22Rv1 (cell line): ENCODE data around the gene DCAF7.
A peak's percentile ranks its signal among the peaks of the same experiment; 100 is the strongest.

Experiments
- H3K27ac ChIP-seq: fragments of 450-650 bp; 2 replicates; pipeline ENCODE4 v1.5.1; 2017
- ZFX ChIP-seq: fragments of 450-650 bp; IDR thresholded peaks from 2 replicates; pipeline ENCODE4 v1.6.1; 2017; ENCODE audit warnings: antibody characterized with exemption, borderline replicate concordance
- TF ChIP-seq, protein P1 (sequence below): fragments of 450-650 bp; IDR thresholded peaks from 2 replicates; pipeline ENCODE4 v1.5.1; 2017; ENCODE audit warnings: mild to moderate bottlenecking

Gene DCAF7

DNA sequence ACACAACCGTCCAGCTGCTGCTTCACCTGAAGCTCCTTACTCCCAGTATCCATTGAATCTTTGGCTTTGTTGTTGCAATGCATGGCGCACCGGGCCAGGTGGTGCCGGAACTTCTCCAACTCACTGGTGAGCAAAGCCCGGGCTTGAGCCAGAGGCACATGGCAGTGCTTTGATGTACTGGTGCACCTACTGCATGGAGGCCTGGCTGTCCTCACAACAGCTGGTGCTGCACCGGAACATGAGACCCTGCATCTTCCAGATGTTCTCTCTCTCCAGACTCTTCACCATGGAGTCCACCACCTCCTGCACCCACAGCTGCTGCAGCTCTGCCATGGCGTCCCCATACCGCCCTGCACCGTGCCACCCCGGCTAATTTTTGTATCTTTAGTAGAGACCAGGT is 60.6 kb downstream of the DCAF7 start:
- TF ChIP-seq, protein P1, sequence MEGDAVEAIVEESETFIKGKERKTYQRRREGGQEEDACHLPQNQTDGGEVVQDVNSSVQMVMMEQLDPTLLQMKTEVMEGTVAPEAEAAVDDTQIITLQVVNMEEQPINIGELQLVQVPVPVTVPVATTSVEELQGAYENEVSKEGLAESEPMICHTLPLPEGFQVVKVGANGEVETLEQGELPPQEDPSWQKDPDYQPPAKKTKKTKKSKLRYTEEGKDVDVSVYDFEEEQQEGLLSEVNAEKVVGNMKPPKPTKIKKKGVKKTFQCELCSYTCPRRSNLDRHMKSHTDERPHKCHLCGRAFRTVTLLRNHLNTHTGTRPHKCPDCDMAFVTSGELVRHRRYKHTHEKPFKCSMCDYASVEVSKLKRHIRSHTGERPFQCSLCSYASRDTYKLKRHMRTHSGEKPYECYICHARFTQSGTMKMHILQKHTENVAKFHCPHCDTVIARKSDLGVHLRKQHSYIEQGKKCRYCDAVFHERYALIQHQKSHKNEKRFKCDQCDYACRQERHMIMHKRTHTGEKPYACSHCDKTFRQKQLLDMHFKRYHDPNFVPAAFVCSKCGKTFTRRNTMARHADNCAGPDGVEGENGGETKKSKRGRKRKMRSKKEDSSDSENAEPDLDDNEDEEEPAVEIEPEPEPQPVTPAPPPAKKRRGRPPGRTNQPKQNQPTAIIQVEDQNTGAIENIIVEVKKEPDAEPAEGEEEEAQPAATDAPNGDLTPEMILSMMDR = no peak
- no peak for TF ChIP-seq ZFX
- no peak overlapping the region for H3K27ac ChIP-seq

DNA sequence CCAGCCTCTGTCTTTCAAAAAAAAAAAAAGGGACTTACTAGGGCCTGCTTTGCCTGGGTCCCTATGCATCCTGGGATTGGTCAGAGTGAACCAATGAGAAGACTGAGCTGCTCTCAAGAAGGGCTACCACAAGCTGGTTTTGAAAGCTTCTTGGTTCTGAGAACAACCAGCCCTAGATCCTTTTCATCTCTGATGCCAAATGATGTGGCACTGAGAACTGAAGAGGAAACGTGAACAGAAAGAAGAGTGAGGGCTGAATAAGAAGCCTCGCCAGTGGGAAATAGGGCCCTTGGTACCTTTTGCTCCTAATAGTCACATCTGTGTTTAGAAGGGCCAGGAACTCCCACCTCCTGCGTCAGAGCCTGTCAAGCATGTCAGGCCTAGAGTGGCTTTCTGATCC is 61.1 kb downstream of the DCAF7 start:
- TF ChIP-seq ZFX = no peak
- TF ChIP-seq, protein P1 = no peak
- H3K27ac ChIP-seq = no peak overlapping the region

DNA sequence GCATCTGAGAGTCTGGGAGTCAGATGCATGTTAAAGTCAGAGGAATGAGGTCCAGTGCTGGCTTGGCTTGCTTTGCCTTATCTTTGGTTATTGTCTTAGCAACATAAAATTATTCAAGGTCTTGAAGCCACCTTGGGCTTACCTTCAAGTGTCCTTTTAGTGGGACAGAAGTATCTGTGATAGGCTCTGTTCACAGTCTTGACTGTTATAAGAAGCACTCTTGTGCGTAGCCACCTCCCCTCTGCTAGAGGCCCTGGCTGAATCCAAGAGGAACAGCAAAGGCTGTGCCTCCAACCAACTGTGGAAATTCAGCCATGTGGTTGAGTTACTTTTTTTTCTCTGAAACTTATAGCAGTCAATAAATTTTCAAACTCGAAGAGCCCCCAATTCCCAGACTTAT is 63.4 kb downstream of the DCAF7 start:
- H3K27ac ChIP-seq = no peak overlapping the region
- no peak for TF ChIP-seq ZFX

DNA sequence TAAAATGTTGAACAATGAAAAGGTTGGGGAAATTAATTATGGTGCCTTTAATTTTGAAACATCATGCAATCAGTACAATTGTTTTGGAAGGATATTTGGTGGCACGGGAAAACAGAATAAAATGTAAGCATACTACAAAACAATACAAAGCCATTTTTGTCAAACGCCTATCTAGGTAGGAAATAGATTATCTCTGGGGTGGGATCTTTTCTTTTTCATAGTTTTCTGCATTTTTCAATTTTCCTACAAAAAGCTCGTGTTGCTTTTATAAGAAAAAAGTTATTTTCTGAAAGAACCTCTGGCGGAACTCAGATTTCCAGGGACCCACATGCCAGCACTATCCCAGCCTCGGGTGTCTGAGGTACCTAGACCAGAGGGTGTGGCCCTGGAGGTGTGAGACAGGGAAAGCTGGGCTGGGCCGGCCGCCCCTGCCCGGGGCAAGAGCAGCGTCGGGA is 71.0 kb downstream of the DCAF7 start:
- peak overlapping the region; percentile 80 for H3K27ac ChIP-seq
- TF ChIP-seq, protein P1 = no peak

DNA sequence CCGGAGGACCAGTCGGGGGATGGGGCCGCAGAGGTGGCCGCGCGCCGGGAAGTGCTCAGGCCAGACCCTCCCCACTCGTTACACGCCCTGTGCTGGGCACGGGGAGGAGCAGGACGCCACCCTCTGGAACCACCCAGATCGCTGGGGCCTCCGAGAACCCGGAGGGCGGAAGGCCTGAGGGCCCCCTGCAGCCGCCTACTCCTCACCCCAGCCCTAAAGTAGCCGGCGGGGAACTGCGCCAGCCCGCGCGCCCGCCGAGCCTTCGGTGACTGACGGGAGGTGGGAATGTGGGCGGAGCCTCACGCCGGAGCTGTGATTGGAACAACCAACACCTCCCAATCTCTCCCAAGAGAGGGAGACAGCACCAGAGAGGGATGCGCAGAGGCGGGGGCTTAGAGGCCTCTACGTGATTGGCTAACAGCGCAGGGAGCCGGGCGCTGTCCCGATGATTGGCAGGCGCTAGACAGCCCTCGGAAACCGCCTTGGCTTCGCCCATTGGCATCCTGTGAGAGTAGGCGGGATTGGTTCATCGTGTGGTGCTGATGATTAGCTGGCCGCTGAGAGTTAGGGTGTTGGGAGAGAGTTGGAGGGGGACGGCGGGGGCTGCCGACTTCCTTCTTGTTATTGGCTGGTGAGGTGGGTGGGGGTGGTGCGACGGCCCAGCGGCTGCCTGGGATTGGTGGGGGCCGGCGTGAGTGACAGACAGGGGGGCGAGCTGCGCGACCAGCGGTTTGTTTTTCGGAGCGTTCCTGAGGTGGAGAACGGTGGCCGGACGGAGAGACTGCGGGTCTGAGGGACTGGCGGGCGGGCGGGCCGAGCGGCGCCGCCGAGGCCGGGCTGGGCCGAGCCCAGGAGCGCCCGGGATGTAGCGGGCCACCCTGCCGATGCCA is 71.7 kb downstream of the DCAF7 start, which contains the start of gene MAP3K3:
MAP3K3 (plus strand) TSS at position 734 of the 890 bp plus-strand sequence. CDS start 343 bp downstream, outside the sequence.
- TF ChIP-seq, protein P1 = 0 out of 2 replicates have a peak, but pooled peaks have one; percentile 20
- no peak for TF ChIP-seq ZFX
- peak within 1 kb of the TSS; percentile 80 for H3K27ac ChIP-seq

DNA sequence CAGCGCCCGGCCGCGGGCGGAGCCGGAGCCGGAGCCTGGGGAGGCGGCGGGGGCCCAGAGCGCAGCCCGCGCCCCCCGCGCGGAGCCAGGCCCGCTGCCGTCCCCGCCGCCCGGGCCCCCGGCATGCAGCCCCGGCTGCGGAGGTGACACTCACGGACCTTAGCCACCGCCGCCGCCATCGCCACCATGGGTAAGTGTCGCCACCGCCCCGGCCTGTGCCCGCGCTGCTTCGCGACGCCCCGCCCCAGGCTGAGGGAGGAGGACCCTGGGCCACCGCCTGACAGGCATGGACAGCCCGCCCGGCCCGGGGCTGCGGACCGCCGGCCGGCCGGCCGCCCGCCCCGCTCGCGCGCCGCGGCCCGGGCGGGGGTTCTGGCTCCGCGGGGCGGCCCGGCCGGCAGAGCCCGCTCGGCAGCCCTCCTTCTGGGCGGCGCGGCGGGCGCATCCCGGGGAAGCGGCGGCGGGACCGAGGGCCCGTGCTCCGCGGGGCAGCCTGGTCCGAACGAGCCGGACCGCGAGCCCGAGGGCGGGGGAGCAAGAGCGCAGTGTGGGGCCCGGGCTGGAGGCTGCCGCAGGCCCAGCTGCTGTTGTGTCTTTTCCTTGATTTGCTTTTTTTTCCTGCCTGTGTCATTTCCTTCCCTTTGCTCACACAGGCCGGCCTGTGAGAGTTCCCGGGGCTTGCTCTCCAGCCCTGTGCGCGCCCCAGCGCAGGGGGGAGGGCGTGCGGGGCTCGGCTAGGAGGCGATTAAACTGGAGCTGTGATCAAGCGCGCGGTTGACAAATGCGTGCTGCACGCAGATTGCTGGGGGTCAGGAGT is 72.5 kb downstream of the DCAF7 start:
- no peak for TF ChIP-seq ZFX
- TF ChIP-seq, protein P1 = no peak
- H3K27ac ChIP-seq = peak overlapping the region; percentile 80

DNA sequence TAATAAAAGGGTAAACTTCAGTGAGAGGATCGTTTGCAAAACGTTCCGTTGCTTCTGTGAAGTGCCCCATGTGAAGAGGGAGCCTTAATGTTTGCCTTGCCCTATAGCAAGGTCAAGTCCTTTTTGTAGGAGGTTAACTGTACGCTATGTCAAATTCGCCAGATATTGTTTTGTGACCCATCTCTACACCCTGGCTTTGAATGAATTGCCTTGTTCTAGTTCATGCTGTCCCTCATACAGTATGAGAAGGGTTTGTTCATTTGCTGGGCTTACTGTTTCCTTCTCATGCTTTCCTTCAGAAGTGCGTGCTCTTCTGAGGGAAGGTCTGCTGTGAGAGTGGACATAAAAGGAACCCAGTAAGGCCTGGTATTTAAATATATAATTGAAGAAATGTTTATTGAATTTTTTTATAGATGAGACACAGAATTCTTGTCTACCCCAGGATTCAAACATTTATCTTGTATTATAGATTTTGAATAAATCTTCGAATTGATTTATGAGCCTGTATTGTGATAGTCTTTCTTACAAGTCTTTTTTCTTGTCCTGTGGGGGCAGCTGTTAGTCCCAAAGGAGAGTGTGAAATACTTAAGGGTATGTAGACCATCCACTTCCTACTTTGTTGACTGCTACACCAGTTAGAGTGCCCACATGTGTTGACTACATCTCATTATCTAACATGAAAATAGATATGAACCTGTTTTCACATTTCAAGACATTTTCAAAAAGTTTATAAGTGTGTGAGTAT is 73.7 kb downstream of the DCAF7 start:
- H3K27ac ChIP-seq = no peak overlapping the region
- TF ChIP-seq ZFX = no peak
- TF ChIP-seq, protein P1 = no peak
